ENCODE data around the gene ADGB. TPM values are rescaled to one million over a fixed set of nuclear protein-coding genes. Genes with fewer than 3 reads are reported as not detected.

Gene ADGB
- polyA plus RNA-seq, 2 of the 4 experiments (the other 2 are of a cell fraction) = not detected

DNA sequence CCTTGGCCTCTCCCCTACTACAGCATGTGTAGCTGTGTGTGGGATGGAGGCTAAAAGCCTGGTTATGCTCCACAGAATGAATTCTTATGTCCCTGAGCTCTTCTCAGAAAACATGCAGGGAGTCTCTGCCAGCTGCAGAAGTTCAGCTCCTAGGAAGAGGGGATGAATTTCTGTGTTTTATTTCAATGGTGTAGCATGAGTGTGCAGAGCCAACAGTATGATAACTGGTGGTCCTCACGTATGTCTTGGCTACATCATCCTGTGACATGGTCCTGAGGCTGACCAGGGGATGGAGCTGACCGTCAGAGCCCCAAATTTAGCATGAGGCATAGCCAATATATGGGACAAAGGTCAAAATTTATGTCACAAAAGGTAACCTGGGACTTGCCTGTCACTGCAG lies 266.1 kb downstream of the ADGB start:
- 51% methylated on average over 2 of the region's 2 CpGs for WGBS (ENCODE audit: missing lambda C conversion rate)
- CTCF ChIA-PET = no interaction called here
- Histone ChIP-seq H3K4me1 (no peaks in the 10 kb centered on the region), H3K27ac (no peak overlapping the region), H3K9me3 (no peaks in the 10 kb centered on the region), H3K4me3 (no peak overlapping the region), H3K4me2 (no peak overlapping the region)
- DNase-seq (ENCODE audit: low read depth in 1 of 2, low spot score in 1 of 2) (no peak), FAIRE-seq (no peak), ATAC-seq (no peak)
- POLR2A ChIA-PET = no interaction called here
- TF ChIP-seq SREBF2 (IDR thresholded peaks at IDR 0.05) (no peak), RNF2 (IDR thresholded peaks at IDR 0.05; ENCODE audit: borderline replicate concordance, low read depth) (no peak), KDM1A (IDR thresholded peaks at IDR 0.05; ENCODE audit: low read depth) (no peak), CHD2 (IDR thresholded peaks at IDR 0.05; ENCODE audit: low read length, partially characterized antibody) (no peak), FOXS1 (CRISPR knock-in tag; IDR thresholded peaks at IDR 0.05) (no peak), EHF (CRISPR knock-in tag; IDR thresholded peaks at IDR 0.05) (no peak), NPAS2 (CRISPR knock-in tag; IDR thresholded peaks at IDR 0.05; ENCODE audit: borderline replicate concordance) (no peak), MYC (IDR thresholded peaks at IDR 0.05; ENCODE audit: borderline replicate concordance, low read length) (no peak), HDAC2 (IDR thresholded peaks at IDR 0.05) (no peak), HOXA7 (CRISPR knock-in tag; IDR thresholded peaks at IDR 0.05) (no peak), NR3C1 (IDR thresholded peaks at IDR 0.05) (no peak)

Small RNA genes lying within 50 kb of the gene (small RNA-seq; reads per million reads assigned to genes)
- gene RNU6-906P = 0 to 0.77 (median 0.13) reads per million in 6 experiments

Other genes with a start within 250 kb of the ADGB start
- 43.9 and 49.4 TPM in 2 replicates for gene RAB32, start 55.1 kb upstream of the ADGB start, polyA plus RNA-seq (2011; rRNA removed)
- gene RAB32, start 55.1 kb upstream of the ADGB start, polyA plus RNA-seq (2017; fragmentation: RNase III; extraction: RNeasy Plus Mini Kit Qiagen cat#74134 plus additional on column Dnase treatment) = 30.1 to 34.2 TPM (median 31.0 TPM) in 3 replicates

All from A549 (cell line).